ENCODE results near the gene COX17.
"Not testable (repeated sequence)": the region's sequence is repeated elsewhere in the genome, so short reads cannot be mapped to it uniquely, and the experiment has no call there.

Gene COX17, protein sequence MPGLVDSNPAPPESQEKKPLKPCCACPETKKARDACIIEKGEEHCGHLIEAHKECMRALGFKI

DNA sequence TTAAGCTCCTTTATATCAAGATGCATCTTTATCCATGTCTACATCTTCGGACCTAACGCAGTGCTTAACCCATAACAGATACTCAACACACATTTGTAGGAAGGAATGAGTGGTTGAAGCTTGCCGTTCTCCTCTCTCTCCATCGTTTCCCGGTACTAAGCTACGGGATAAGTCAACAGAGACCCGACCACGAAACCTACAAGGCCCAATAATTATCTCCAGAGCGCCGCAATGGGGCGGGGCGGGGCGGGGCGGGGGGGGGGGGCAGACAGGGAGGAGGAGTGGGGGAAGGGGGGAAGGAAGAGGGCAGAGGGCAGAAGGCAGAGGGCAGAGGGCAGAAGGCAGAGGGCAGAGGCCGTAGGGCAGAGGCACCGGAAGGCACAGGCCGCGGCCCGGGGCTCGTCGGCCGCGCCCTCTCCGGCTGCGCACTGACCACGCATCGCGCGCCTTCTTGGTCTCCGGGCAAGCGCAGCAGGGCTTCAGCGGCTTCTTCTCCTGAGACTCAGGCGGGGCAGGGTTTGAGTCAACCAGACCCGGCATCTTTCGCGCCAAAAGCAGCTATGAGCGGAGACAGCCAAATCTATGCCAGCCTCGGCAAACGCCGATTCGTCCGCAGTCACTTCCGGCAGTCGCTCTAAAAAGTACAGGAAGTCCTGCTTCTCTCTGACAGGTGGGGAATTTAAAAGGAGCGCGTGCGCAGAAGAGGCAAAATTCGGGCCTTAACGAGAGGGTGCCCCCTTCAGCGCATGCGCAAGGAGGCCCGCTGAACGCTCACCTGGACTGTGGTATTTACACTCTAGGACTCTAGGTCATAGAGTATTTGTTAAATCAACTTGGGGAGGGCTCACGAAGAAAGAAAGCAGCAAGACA is at the start of gene COX17:
Gene COX17 (minus strand): TSS at position 636 of the 870 bp plus-strand sequence. CDS start 96 bp downstream, at position 540.
- DNase-seq: peak; percentile 98

DNA sequence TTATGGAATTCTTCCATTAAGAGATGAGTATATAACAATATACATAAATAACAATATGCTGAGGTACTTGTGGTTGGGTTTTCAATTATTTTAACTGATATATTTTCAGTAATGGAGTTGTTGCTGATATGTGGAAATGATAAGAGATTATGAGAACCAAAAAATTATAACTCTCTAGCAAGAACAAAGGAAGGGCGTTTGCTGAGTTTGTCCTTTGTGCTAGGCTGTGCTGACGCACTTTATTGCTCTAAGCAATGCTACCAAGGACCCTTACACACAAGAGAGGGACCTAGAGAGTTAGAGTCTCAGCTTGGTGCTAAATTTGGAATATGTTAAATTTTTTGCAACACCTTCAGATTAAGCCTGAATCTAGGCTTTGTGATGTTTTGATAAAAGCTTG is 49.7 kb upstream of the COX17 start:
- no peak for DNase-seq

DNA sequence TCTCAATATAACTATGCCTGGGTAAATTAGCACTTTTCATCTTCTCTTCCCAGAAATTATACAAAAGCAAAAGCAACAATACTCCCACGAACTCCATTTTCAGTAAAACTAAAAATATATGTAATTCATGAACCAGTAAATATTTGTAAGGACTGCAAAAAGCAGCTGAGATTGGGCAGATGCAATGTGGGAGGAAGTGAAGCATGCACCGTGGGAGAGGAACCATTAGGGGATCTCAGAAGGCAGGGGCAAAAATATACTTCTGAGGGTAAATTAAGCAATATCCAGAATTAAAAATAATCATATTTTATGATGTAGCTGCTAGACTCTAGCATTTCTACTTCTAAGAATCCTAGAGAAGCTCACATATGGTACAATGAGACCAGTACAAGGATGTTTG is 45.8 kb upstream of the COX17 start:
- DNase-seq: no peak

DNA sequence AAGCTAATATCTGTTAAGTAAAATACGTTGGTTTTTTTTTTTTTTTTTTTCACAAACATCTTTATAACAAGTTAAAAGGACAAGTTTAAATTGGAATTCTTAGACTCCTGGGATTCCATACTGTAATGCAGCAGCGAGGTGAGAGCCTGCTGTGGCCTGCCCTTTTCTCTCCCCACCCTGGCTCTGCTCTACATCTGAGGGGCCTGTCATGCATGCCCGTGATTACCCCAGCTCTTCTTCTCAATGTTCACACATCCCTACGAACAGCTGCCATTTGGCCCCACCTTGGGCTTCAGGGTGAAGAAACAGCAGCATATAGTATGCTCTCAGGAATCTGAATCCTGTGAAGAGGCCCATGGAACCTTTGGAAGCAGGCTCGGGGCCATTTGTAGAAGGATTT is 40.3 kb upstream of the COX17 start:
- DNase-seq: no peak

DNA sequence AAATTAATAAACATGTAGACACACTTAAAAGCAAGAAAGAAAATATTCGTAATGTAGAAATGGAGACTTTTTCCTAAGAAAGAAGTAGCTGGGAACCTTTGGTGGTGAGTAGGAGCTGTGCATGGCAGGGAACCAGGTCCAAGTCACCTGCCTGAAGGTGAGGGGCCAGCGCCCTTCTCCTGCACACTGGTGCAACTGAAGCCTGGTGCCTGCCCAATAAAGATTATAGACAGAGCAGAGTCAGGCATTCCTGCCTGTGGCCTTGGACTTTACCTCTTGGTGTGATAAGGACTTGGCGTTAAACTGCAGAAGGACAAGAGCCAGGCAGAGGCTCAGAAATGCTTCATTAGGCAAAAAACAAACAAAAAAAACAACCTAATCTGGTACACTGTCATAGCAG is 39.8 kb upstream of the COX17 start:
- DNase-seq: no peak

DNA sequence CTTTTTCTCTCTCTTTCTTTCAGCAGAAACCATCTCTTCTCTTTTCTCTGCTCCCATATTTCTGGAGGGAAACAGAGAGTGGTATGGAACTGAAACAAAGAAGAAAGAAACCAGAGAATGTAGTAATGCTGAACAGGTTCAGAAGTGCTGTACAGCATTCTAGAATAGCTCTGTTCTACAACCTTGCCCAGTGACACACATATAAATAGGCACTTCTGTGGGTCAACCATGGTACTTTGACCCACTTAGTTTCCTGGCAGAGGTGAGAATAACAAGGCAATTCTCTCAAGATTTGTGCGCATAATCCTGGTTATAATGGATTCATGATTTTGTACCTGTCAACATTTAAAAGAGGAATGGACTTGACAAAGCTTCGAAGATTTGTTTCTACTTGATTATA is 37.9 kb upstream of the COX17 start:
- no peak for DNase-seq

DNA sequence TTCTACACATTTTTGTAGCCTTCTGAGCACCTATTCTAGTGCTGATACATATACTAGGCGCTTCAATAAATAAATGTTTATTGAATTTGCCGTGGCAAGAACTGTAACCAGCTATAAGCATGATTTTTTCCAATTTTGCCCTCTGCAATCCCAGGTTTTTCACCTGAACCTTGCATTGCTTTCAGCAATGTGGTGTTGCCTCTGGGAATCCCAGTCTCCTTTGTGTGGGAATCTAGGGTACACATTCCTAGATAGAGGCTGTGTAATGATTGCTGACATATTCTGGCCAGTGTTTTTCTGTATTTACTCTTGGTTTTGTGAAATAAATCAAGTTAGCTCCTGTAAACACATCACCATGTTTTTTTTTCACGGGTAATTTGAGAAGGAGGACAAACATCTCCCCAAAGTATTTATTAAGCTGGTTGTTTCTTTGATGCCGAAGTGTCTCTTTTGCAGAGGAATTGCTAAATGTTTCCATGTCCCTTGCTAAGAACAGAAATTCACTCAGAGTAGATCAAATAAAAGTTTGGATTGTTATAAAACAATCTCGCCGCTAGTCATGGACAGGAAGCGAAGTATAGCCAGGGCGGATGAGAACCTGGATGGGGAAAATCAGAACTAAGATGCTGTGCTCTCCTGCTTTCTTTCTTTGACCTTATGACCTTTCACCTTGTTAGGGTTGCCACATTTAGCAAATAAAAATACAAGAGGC is 26.8 kb upstream of the COX17 start:
- DNase-seq: no peak

DNA sequence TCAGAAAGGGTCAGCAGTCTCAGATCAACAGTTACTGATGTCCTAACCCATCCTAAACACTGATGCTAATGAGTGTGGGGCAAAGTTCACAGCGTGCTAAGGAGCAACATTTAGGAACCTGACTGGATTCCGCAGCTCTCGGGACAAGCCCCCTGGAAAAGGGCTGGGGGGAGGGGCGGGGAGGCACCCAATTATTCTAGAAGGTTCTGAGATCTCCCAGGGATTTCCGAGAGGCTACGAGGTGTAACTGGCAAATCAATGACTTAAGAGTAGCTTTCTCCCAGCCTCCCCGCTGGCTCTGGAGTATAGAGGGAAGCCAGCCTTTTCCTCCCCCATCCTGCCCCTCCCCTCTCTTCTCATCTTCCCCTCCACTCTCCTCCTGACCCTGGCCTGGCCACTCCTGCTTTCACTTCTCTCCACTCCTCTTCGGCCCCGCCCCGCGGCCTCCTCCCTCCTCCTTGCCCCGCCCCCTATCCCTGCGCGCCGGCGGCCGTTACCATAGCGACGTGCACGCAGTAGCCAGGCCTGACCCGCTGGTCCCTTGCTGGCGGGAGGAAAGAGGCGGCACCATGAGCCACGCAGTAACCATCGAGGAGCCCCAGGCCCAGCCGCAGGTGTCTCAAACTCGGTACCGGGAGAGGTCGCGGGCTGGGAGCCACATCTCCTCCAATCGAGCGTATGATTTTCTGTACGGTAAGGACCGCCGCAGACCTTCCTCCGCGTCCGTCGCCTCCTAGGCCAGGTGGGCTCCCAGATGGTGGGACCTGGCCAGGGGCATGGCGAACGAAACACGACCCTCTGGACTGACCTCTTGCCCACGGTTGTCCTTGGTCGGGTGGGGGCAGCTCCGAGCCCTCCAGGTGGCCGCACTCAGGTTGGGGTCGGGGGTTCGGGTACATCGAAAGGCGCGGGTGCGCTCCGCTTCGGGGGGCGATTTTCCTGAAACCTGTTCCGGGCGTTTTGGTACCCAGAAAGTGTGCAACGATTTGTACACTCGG is 25.6 kb upstream of the COX17 start, which contains the start of gene CFAP91:
Gene CFAP91 (plus strand): TSS at position 493 of the 998 bp plus-strand sequence. CDS start 77 bp downstream, at position 570.
- peak; percentile 86 for DNase-seq

DNA sequence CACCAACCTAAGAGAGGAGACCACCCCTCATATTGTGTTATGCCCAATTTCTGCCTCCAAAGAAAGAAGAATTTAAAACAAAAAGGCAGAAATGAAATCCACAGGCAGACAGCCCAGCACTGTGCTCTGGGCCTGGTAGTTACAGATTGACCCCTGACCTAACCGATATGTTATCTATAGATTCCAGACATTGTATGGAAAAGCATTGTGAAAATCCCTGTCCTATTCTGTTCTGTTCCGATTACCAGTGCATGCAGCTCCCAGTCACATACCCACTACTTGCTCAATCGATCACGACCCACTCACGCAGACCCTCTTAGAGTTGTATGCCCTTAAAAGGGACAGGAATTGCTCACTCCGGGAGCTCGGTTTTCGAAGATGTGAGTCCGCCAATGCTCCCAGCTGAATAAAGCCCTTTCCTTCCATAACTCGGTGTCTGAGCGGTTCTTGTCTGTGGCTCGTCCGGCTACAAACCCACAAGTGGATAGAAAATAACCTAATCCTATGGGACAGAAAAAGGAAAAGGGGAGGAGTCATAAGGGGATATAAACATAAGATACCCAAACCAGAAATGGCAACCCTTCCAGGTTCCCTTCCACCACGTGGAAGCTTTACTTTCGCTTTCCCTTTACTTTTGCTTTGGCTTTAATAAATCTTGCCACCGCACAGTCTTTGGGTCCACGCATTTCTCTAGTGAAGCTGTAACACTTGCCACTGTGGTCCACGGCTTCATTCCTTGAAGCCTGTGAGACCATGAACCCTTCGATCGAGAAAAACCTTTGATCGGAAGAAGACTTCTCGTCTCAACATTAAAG is 23.9 kb upstream of the COX17 start:
- DNase-seq: no peak

DNA sequence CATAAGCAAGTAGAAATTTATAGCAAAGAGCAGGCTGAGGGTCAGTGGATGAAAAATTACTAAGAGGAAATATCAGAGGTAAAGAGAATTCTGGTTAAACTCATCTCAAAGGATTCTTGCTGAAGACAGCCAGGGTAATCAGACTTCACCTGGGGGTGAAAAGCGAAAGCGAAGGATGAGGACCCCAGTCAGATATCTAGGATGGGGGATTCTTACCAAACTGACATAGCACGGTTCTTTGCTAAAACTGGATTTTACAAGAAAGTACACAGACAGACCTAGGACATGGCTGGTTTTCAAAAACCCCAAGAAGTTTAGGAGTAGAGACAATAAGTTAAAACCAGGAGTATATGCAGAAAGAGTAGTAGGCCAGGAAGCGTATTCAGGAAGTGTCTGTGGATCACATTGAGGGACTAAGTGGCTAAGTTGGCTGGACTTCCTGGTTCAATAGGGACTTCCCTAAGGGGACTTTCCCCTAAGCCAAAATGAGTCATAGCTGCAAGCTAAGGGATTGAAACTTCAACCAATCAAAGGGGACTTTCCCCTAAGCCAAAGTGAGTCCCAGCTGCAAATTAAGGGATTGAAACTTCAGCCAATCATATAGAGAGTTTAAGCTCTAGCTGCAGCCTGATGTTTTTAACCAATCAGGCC is 23.2 kb upstream of the COX17 start:
- DNase-seq: no peak

DNA sequence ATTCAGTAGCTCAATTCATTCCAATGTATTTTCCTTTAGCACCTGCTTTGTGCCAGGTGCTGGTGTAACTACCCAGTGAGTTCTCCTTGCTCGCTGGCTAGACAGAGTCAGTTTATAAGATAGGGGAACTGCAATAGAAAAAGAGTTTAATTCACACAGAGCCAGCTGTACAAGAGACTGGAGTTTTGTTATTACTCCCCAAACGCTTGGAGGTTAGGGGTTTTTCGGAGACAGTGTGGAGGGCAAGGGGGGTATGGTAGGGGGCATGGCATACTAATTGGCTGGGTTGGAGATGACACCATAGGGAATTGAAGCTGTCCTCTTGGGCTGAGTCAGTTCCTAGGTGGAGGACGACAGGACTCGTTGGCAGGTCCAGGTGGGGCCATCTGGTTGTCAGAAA is 20.2 kb upstream of the COX17 start:
- DNase-seq: no peak

DNA sequence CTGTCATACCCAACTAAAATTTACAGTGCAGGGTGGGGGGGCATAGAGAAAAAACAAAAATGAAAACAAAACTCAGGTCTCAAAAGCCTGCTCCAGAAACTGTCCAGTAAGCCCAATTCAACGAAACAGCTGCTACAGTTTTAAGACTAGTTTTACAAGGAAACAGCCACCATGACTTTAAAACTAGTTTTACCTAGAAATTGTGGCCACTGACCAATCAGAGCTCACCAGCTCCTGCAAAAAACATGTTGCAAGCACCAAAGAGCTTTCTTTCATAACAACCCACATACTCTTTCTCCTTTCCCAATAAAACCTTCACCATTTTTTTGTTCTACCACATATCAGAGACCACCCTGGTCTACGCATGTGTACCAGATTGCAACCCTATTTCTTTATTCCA is 18.3 kb upstream of the COX17 start:
- no peak for DNase-seq

DNA sequence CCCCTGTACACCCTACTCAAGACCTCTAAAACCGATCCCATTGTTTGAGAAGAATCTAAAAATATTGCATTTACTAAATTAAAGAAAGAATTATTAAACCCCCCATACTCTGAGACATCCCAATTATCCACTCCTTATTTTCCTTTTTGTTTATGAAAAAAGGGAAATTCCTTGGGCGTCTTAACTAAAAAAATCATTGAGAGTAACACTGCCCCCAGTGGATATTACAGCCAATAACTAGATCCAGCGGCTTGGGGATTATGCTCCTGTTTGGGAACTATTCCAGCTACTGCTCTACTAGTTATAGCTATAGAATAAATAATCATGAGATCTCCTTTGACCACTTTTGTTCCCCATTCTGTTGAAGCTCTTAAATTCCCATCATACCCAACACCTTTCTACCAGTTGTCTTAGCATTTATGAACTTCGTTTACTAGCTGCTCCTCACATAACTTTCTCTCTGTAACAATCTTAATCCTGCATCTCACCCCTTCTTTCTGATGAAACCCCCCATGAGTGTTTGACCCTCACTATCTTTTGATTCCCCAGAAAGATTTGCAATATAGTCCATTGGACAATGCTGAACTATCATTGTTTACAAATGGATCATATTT is 12.9 kb upstream of the COX17 start:
- DNase-seq: no peak

DNA sequence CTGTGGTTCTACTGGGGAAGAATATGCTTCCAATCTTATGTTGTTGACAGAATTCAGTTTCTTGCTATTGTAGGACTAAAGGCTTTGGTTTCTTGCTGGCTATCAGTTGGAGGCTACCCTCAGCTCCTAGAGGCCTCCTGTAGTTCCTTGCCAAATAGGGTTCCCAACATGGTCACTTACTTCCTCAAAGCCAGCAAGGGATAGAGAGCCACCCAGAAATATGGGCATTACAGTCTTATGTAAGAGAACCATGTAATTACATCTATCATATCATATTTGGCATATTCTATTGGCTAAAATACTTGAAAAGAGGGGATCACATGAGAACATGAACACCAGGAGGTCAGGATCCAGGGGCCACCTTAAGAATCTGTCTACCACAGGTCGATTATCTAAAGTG is 6.2 kb upstream of the COX17 start:
- no peak for DNase-seq

DNA sequence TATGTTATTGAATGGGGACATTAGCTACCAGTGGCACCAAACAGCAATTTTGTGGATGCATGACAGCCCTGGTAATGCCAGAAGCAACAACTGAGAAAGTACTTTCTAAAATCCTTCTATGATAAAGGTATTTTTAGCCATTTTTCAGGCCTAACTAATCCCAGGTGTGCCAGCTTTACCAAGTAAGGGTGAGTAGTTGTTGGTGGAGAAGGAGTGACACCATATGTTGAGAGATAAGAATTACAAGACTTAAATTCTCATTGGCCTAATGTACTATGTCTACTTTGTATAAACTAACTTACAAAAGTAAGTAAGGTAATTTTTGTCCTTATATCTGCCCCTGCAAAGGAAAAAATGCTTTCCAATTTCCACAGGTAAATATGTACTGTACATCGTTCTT is 4.1 kb upstream of the COX17 start:
- DNase-seq: no peak

DNA sequence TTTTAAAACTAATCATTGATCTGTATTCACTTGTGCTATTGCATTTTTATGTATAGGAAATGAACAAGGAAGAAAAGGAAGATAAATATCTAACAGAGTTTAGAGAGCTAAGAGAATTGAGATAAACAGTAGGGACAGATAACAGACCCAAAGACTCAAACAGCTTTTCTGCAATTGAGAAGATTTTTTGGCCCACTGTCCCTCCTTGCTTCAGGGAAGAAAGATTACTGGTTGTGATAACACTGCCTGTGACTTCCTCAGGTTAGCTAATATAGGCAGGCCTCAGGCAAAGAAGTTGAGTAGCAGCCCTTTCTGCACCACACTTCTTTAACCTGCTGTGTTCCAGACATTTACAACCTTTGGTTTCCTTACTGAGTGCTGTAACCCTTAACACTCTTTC is 2.7 kb upstream of the COX17 start:
- no peak for DNase-seq

DNA sequence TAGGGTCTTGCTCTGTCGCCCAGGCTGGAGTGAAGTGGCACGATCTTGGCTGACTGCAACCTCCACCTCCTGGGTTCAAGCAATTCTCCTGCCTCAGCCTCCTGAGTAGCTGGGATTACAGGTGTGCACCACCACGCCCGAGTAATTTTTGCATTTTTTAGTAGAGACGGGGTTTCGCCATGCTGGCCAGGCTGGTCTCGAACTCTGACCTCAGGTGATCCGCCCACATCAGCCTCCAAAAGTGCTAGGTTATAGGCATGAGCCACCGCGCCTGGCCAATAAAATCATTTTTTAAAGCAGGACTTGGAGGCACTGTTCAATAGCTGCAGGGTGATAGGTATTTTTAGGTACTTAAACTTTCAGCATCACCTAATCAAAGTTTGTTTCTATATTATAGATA is 1.0 kb upstream of the COX17 start:
- DNase-seq: not testable (repeated sequence)

DNA sequence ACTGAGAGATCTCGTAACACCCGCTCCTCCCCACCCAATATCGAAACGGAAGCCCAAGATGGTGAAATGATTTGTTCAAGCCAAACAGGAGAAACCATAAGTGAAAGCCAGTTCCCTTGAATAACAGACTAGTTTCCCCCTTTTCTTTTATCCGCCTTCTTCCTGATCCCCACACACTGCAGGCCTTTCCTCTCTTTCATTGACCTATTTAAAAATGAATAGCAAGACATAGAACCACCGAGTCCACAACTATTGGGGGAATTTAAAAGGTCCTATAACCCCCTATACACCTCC is 382 bp upstream of the COX17 start:
- no peak for DNase-seq

DNA sequence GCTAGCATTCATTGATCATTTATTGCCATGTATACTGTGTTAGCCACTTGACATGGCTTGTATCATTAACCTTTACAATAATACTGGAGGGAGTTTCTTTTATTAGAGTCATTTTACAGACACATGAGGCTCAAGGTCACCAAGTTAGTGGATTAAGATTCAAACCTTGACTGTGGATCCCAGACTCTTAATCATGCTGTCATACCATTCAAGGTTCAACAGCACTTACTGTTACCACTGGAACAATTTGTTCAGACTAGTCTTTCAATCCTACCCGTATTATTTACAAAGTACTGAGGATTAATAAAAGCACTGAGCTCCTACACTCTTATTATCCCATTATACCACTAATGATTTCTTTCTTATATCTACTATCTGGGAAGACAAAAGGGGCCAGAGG is 1.2 kb downstream of the COX17 start:
- no peak for DNase-seq

DNA sequence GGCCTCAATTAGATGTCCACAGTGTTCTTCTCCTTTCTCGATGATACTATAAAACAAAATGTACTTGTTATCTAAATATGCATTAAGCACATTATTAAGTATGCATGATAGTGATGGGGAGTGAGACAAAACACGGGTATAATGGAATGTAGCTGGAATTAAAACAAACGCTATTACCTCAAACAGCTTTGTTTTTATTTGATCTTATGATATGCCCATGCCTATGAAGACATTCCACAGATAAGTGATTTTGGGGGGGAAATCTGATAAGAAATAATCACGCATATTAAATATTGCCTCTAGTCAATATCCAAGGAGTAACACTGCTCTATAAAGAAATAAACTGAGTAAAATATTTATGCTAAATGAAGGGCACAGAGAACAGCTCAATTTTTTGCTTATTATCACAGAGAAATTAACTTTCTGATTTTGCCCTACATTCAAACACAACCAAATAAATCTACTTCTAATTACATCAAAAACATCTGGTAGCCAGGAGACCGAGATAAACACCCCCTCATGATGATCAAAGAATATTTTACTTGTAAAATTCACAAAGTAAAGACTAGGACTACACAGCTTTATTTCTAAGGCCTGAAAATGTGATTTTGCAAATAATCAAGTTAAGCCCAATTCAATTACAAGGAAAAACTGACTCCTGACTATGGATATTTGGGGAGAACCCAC is 1.9 kb downstream of the COX17 start:
- DNase-seq: no peak

DNA sequence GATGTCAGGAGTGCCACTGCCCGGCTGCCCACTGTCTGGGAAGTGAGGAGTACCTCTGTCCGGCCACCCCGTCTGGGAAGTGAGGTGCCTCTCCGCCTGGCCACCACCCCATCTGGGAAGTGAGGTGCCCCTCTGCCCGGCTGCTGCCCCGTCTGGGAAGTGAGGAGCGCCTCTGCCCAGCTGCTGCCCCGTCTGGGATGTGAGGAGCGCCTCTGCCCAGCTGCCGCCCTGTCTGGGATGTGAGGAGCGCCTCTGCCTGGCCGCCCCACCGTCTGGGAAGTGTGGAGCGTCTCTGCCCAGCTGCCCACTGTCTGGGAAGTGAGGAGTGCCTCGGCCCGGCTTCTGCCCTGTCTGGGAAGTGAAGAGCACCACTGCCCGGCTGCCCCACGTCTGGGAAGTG is 3.3 kb downstream of the COX17 start:
- DNase-seq: no peak

Data from CD4-positive, alpha-beta T cell treated with Interleukin-6 for 4 hours (primary cell).